PC-9 (cell line): Measurements from ENCODE around the gene FABP7. TPM values are rescaled to one million over a fixed set of nuclear protein-coding genes. Genes with fewer than 3 reads are reported as not detected.

Experiments used
- BruUV-seq: library from RNA; stranded (reverse); fragments of 400-500 nt; replicated peaks from 2 replicates; lab custom pipeline; 2021; lab: Mats Ljungman, UMichigan
- CTCF ChIA-PET: fragments of 300-600 bp; sonication (Branson Sonifier 250); formaldehyde crosslinking; loops from one replicate; lab custom pipeline; 2022; ENCODE audit warnings: antibody characterized with exemption; lab: Charles Lee
- POLR2A ChIA-PET: fragments of 300-600 bp; sonication (Branson Sonifier 250); formaldehyde crosslinking; loops from one replicate; lab custom pipeline; 2022; ENCODE audit warnings: antibody characterized with exemption; ENCODE audit not compliant: unreplicated experiment; lab: Charles Lee
- DNase-seq, 2 experiments: peaks; one replicate each; pipeline versions ENCODE4 v3.0.0 to v3.0.0-alpha.2; 2015 to 2022; ENCODE audit warnings: mixed read lengths in 1 of 2
- H2AFZ ChIP-seq: fragments of 200-600 bp; sonication (generic); 2 replicates; pipeline ENCODE4 v1.8.1; 2017; ENCODE audit warnings: antibody characterized with exemption
- H3F3A ChIP-seq: fragments of 200-600 bp; sonication (generic); 2 replicates; pipeline ENCODE4 v1.8.1; 2017; ENCODE audit warnings: antibody characterized with exemption, mild to moderate bottlenecking, low read depth; ENCODE audit not compliant: insufficient read depth
- H3K27ac ChIP-seq: fragments of 200-600 bp; sonication (generic); 2 replicates; pipeline ENCODE4 v1.6.1; 2016; ENCODE audit warnings: mixed run types
- H3K27me3 ChIP-seq: fragments of 200-600 bp; sonication (generic); 2 replicates; pipeline ENCODE4 v1.6.1; 2016; ENCODE audit warnings: low read depth, mixed run types; ENCODE audit not compliant: insufficient read depth
- H3K36me3 ChIP-seq: fragments of 200-600 bp; sonication (generic); 2 replicates; pipeline ENCODE4 v1.6.1; 2016; ENCODE audit warnings: low read depth, mixed run types
- H3K4me1 ChIP-seq: fragments of 200-600 bp; sonication (generic); replicated peaks from 2 replicates; pipeline ENCODE4 v1.6.1; 2016; ENCODE audit warnings: mixed run types; ENCODE audit not compliant: insufficient read depth
- H3K4me2 ChIP-seq: fragments of 200-600 bp; sonication (generic); 2 replicates; pipeline ENCODE4 v1.6.1; 2017; ENCODE audit warnings: mixed run types
- H3K4me3 ChIP-seq: fragments of 200-600 bp; sonication (generic); 2 replicates; pipeline ENCODE4 v1.6.1; 2016; ENCODE audit warnings: mixed run types
- H3K79me2 ChIP-seq: fragments of 200-600 bp; sonication (generic); 2 replicates; pipeline ENCODE4 v1.6.1; 2017; ENCODE audit warnings: low read depth, mixed run types
- H3K9me2 ChIP-seq: fragments of 200-600 bp; sonication (generic); 2 replicates; pipeline ENCODE4 v1.8.1; 2017; ENCODE audit warnings: mild to moderate bottlenecking; ENCODE audit not compliant: insufficient read depth
- H3K9me3 ChIP-seq: fragments of 200-600 bp; sonication (generic); 2 replicates; pipeline ENCODE4 v1.8.1; 2016; ENCODE audit warnings: low read depth; ENCODE audit not compliant: insufficient read depth
- H4K20me1 ChIP-seq: fragments of 200-600 bp; sonication (generic); 2 replicates; pipeline ENCODE4 v1.8.1; 2017; ENCODE audit not compliant: insufficient read depth
- CTCF ChIP-seq: fragments of 200-600 bp; sonication (generic); conservative IDR thresholded peaks from 2 replicates; pipeline ENCODE4 v1.6.1; 2017; ENCODE audit warnings: mixed run types, antibody characterized with exemption, mild to moderate bottlenecking, moderate library complexity
- EZH2 ChIP-seq: fragments of 200-600 bp; sonication (generic); IDR thresholded peaks from 2 replicates; pipeline ENCODE4 v1.8.0; 2017; ENCODE audit warnings: antibody characterized with exemption, low read depth
- intact Hi-C: fragments of 100-400 bp; cut with micrococcal nuclease; formaldehyde crosslinking; loops from one replicate; pipeline ENCODE4 v1.10.0; 2022; ENCODE audit not compliant: unreplicated experiment
- total RNA-seq: library from RNA; stranded (reverse); gene quantifications from 2 replicates; pipeline ENCODE4 v1.2.3, GENCODE V29; 2021

FABP7 gene
- total RNA-seq, 1 experiment from 2014 or later, result not detected

- intact Hi-C loops, result no loop called here
- Histone ChIP-seq H3K36me3 (no peaks in the 10 kb centered on the region), H3K9me2 (peaks cover 3% of the 10 kb centered on the region; the same call in 1 of the 2 replicates), H3K4me3 (no peak overlapping the region), H3K4me2 (no peak overlapping the region), H3K27me3 (no peaks in the 10 kb centered on the region), H3F3A (no peaks in the 10 kb centered on the region), H3K79me2 (no peaks in the 10 kb centered on the region), H3K4me1 (peaks cover 1% of the 10 kb centered on the region), H3K27ac (no peak overlapping the region), H3K9me3 (no peaks in the 10 kb centered on the region), H4K20me1 (no peaks in the 10 kb centered on the region), H2AFZ (no peak overlapping the region; the same call in 1 of the 2 replicates)
- ChIA-PET POLR2A (no interaction called here), CTCF (no interaction called here)
- no peak for DNase-seq
- TF ChIP-seq CTCF (no peak), EZH2 (no peak)
- no TSS peak for BruUV-seq
Measured at GRCh38 chr6:122778302-122778701, 1.2 kb upstream of the FABP7 start.

- no TSS peak for BruUV-seq
- H3K4me2 ChIP-seq, result no peak overlapping the region
- no peaks in the 10 kb centered on the region for H3K27me3 ChIP-seq
- POLR2A ChIA-PET, result no interaction called here
- intact Hi-C loops, result no loop called here
- H3K9me3 ChIP-seq, result no peaks in the 10 kb centered on the region
- H3K36me3 ChIP-seq, result no peaks in the 10 kb centered on the region
- H3K27ac ChIP-seq, result no peak overlapping the region
- H3K4me1 ChIP-seq, result no peaks in the 10 kb centered on the region
- no peaks in the 10 kb centered on the region for H4K20me1 ChIP-seq
- CTCF ChIA-PET, result no interaction called here
- H3F3A ChIP-seq, result no peaks in the 10 kb centered on the region
- no peak for TF ChIP-seq CTCF
- no peak for TF ChIP-seq EZH2
- no peak for DNase-seq
- no peaks in the 10 kb centered on the region for H3K79me2 ChIP-seq
- H2AFZ ChIP-seq, result no peak overlapping the region; the same call in 1 of the 2 replicates
- no peak overlapping the region for H3K4me3 ChIP-seq
- no peaks in the 10 kb centered on the region for H3K9me2 ChIP-seq
Measured at GRCh38 chr6:122778985-122779661, 393 bp upstream of the FABP7 start.

- POLR2A ChIA-PET, result no interaction called here
- H3K9me3 ChIP-seq, result no peaks in the 10 kb centered on the region
- TF ChIP-seq CTCF (no peak), EZH2 (no peak)
- no peak overlapping the region for H3K4me3 ChIP-seq
- CTCF ChIA-PET, result no interaction called here
- H3K9me2 ChIP-seq, result no peaks in the 10 kb centered on the region
- H3K27ac ChIP-seq, result no peak overlapping the region
- H3K79me2 ChIP-seq, result no peaks in the 10 kb centered on the region
- no peak for DNase-seq
- H2AFZ ChIP-seq, result no peak overlapping the region
- no peaks in the 10 kb centered on the region for H3K27me3 ChIP-seq
- no TSS peak for BruUV-seq
- no peaks in the 10 kb centered on the region for H3F3A ChIP-seq
- no peaks in the 10 kb centered on the region for H3K36me3 ChIP-seq
- no peaks in the 10 kb centered on the region for H4K20me1 ChIP-seq
- no peak overlapping the region for H3K4me2 ChIP-seq
- intact Hi-C loops, result no loop called here
- H3K4me1 ChIP-seq, result no peaks in the 10 kb centered on the region
Measured at GRCh38 chr6:122780114-122780513, 598 bp downstream of the FABP7 start.
